ENCODE measurements around the gene ANKRD44.
"Not testable (repeated sequence)": the region's sequence is repeated elsewhere in the genome, so short reads cannot be mapped to it uniquely, and the experiment has no call there.

ANKRD44 gene

DNA sequence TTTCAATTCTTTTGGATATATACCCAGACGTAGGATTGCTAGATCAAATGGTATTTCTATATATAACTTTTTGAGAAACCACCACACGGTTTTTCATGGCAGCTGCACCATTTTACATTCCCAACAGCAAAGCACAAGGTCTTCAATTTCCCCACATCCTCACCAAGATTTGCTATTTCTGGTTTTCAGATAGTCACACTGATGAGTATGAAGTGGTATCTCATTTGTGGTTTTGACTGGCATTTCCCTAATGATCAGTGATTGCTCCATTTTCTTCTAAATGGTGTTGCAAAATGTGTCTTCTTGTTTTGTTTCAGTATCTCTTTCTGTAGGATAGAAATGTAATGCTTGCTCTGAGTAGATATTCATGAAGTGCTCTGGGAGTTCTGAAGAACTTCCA, 52.0 kb downstream of the ANKRD44 start:
- no peak for DNase-seq (ENCODE audit: low read depth)

DNA sequence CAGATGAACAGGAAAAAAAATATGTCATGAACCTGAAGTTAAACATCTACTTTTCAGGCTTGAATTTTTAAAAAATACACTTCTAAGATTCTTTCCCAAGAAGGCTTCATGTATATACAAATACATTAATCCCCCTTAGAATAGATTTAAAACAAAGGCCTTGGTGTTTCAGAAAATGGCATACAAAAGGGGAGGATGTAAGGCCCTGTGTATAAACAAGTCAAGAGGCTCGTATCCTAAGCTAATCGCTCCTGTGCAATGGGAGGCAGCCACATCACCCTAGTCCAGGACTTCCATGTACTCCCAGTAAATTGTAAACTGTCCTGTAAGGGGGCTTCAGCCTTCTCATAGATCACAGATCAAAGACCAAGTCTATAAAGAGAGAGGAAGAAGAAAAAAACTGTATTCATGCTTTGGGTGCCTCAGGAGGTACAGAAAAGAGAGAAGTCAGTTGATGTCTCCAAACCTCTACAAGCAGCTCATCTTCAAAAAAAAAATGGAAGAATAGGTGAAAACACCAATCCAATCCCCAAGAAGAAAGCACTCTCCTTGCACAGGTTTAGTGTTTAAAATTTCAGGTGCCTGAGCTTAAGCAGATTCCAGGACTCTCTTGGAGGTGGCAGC, 53.9 kb downstream of the ANKRD44 start:
- no peak for DNase-seq (ENCODE audit: low read depth)

DNA sequence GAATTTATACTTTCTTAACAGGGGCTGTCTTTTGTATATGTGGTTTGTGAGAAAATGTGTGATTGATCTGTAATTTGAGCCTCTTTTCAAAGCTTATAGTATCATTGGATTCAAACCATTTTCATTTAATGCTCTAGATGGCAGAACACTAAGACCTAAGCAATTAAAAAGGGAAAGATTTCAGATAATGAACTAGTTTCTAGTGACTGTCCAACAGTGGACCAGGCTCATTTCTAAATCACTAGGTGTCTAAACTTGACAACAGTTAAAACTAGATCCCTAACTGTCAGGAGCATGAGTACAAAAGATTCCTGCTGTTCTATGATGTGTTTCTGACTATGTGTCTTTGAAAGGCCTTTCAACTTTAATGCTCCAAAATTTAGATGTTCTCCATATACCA, 54.6 kb downstream of the ANKRD44 start:
- no peak for DNase-seq (ENCODE audit: low read depth)

DNA sequence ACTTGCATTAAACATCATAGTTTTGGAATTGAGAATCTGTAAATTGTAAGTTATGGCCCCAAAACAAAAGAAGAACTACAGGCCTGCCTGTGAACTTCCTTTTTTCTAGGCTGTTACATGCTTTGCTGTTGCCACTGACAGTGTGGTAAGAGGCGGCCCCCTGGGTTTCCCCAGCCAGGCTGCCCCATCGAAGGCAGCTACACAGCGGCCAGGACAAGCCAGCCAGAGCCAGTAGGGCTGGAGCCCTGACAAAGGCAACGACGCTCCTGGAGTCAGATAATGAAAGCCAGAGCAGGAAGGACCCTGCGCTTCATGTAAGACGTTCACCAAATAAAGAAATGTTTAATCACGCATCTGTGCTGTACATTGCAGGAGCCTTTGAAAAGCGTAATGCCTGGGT, 55.0 kb downstream of the ANKRD44 start:
- DNase-seq (ENCODE audit: low read depth): no peak

DNA sequence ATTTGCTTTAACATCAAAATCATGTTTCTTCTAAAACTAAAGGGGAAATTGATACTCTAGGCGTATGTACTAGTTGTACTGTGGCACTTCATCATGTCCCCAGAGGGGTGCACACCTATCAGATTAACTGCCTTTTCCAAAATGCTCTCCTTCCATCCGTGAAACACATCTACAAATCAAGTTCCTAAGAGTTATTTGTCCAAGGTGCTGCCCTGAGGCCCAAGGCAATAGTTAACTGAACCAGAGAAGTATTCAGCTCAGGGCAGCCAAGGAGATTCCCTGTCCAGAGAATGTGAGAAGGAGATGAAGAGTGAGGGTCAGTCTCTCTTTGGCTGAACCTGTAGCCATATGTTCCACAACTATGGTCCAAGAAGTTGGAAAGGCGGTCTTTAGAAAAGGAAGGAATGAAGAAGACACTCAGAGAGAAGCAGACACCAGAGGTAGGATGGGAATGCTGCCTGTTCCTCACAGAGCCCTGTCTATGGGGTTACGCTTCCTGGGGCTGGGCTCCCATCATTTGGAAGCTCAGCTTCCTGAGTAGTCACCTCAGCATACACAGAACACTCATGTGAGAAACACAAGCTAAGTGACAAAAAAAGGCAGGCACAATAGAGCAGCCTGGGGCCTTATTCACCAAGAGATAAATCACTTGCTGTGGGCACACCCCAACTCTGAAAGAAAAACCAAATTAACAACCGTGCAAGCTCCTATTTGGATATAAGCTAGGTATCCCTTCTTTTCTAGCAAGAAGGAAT, 55.6 kb downstream of the ANKRD44 start:
- DNase-seq (ENCODE audit: low read depth): no peak

DNA sequence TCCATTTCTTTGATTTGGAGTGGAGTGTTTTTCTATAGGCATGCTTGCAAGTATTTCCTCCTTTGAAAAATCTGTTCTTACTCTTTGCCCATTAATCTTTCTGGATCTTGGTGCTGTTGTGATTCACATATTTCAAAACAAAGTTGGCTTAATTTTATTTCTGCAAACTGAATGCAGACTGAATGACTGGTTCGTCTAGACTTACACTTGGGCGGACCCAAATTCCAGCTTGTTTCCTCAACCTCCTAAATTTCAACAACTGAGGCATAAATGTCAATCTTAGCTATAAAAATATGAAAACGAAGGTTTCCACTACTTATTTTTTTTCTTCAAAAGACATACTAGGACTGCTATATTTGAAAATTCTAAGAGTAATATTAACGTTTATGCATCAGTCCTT, 59.0 kb downstream of the ANKRD44 start:
- DNase-seq (ENCODE audit: low read depth): no peak

DNA sequence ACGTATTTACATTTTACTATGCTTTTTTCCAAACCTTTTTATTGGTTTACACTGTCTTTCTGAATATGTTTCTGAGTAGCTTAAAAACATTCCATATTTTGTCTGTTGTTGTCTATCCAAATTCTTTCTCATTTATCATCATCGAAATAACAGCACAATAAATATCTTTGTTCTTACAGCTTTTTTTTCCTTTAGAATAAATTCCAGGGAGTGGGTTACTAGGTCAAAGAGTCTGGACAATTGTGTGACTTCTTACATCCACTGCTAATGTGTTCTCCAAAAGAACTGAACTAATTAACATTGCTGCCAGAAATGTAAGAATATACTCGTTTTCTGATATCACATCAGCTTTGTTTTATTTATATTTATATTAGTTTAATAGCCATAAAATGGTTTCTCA, 59.4 kb downstream of the ANKRD44 start:
- no peak for DNase-seq (ENCODE audit: low read depth)

DNA sequence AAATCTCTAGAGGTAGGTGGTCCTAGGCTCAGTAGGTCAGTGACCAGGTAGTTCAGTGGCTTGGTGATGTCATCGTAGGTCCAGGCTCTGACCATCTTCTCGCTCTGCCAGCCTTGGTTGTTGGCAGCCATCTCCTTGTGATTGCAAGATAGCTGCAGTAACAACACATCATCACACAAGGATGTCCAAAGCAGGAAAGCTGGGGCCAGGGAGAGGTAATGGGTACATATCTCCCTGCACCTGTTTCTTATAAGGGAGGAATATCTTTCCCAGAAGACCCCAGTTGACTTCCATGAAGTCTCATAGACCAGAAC, 60.5 kb downstream of the ANKRD44 start:
- DNase-seq (ENCODE audit: low read depth): no peak

DNA sequence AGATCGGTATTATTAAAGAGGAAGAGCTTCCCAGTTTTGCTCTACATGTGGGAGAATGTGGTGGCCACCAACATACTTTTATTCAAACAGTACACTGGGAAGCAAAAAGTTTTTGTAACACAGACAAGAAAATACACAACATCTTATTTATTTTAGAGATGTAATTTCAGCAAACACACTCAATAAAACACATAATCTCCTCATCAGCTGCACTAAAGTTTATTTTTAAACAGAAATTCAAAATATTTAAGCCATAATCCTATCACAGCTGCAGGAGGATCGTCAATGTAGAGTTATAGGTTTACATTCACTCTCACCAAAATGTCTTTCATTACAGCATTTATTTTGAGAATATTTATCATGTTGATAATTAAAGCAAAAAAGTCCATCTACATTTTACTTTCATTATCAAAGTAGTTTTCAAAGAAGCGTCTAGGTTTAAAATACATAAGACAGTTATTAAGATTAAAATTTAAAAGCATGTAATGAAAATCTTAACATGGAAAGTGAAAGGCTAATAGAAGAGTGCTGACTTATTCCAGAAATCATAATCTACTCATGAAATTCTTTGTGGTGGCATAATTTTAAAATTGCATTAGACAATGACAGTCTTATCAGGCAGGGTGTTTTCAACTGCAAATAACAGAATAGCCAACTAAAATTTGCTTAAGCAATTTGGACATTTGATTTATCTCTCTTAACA, 61.0 kb downstream of the ANKRD44 start:
- no peak for DNase-seq (ENCODE audit: low read depth)

DNA sequence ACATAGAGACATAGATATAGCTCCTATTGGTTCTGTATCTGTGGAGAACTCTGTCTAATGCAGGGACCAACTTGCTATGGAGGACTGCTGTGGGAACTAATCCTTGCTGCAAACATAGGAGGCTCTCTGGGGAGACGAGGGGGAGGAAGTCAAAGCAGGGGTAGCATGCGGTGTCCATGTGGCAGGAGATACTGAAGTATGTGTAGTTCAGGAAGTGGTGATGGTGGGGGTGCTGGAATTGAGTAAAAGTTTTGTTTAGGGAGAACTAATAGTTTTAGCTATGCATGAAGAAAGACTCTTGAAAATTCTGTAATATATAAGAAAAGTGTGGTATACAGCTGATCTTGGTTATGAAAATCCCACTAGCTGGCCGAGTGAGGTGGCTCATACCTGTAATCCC, 62.0 kb downstream of the ANKRD44 start:
- DNase-seq (ENCODE audit: low read depth): no peak

DNA sequence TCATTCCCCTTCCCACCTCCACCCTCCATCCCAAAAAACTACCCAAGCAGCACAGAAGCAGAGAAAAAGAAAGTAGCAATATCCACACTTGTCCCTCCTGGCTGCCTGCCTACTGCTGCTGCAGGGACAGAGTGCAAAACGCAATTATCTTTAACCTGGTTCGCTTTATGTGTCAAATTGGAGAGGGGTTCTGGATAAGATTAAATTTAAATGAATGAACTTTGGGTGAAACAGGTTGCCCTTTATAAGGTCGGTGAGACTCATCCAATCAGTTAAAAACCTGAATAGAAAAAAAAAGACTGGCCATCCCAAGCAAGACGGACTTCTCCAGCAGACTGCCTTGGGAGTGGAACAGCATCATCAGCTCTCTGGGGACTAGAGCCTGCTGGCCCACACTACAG, 62.6 kb downstream of the ANKRD44 start:
- DNase-seq (ENCODE audit: low read depth): no peak

DNA sequence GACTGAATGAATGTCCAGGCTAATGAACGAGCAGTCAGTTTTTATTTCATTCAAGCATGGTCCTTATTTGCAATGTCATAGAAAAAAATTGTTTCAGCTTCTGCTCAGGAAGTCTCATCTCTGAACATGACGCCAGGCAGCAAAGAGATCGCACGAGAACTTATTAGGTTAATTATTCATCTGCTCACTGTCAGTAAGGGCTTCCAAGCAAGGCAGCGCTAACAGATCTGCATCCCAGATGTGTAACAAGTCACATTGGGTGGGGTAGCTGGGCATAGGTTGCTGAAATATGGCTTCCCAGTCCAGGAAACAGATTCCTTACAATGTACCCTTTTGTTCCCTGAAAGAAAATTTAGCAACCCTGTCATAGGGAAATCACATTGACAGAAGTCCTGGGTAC, 63.5 kb downstream of the ANKRD44 start:
- DNase-seq (ENCODE audit: low read depth): no peak

DNA sequence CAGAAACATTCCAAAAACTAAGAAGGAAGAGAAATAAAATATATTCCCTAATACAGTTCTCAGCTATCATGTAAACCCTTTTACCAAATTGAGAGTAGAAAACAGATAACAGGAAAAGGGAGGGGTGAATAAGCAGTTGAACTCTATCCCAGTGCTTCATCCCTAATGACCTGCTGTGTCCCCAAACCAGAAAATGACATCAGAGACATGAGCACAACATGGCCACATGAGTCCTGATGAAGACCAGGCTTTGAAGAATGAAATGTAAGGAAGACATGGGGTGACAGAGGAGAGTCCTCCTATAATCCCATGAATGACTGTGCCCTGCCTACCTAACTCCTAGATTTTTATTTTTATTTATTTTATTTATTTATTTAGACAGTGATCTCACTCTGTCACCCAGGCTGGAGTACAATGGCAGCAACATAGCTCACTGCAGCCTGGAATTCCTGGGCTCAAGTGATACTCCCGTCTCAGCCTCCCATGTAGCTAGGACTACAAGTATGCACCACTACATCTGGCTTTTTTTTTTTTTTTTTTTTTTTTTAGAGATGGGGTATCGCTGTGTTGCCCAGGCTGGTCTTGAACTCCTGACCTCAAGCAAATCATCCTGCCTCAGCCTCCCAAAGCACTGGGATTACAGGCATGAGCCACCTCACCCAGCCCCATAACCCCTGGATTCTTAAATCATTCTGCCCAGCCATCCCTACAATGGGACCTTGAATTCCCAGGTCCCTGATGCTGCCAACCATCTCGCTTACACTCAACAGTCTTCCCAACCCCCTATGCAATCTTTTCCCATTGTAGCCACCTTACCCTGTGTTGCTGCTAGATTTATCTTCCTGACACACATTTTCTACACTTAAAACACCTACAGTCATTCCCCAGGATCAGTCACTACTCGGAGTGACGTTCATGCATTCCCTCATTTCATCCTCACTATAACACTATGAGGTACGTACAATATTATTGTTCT, 64.5 kb downstream of the ANKRD44 start:
- DNase-seq (ENCODE audit: low read depth): no peak

DNA sequence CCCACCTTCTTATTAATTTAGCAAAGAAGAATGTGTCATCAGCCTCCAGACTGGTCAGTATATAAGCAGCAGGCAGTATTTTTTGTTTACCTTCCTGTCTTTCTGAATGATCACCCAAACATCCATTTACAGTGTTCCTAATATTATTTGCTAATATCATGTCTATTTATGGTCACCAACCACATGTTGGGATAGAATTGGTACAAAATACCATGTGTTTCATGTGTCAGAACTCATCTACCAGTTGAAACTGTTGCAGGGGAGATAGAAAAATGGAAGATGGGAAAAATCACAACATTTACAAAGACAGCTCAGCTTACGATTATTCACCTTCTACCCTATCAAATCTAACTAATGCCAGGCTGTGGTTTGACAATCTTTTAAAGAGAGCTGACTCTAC, 66.2 kb downstream of the ANKRD44 start:
- DNase-seq (ENCODE audit: low read depth): no peak

DNA sequence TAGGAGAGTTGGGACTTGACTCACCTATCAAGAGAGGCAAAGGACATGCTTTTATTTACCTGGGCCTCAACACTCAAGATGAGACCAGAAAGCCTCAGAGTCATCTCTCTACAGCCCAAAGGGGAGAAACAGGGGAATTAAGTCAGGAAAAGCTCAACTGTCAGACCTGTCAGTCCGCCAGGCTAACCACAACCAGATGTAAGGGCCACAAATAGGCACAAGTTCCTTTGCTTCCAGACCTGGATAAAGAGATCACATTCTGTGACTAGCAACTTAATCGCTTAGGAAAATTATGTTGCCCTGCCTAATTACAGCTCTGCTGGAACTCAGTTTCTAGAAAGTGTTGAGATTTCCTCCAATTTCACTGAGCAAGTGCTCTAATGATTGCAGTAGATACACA, 67.9 kb downstream of the ANKRD44 start:
- no peak for DNase-seq (ENCODE audit: low read depth)

DNA sequence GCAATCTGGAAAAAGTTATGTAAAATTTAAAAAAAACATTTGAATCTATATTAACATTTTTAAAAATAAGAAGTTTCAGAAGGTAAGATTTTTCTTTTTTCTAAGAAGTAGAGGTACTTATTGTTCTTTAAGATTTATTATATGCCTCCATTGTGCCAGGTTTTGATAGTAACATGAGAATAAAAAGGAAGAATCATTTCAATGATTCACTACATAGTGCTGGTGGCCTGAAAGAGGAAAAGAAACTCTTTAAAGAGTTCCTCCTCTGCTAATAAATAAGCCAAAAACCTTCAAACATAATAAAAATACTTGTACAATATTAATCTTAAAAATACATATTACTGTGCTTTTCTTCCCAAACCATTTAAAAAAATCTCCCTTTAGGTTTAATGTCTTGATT, 69.0 kb downstream of the ANKRD44 start:
- no peak for DNase-seq (ENCODE audit: low read depth)

DNA sequence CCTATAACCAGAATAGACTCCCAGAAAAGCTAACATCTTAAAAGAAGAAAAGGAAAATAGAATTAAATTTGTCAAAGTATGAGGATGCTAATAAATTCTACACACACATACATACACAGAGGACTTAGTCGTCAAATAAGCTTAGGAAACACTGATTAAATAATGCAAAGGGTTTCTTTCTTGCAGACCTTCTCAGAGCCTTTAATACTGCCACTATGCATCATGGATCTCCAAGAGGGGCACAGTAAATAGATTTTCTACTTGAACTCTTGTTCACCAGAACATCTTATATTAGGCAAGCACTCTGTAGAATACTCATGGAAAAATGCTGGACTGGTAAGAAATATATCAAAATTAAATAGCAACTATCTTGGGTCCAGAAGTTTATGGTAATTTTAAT, 69.4 kb downstream of the ANKRD44 start:
- DNase-seq (ENCODE audit: low read depth): no peak

DNA sequence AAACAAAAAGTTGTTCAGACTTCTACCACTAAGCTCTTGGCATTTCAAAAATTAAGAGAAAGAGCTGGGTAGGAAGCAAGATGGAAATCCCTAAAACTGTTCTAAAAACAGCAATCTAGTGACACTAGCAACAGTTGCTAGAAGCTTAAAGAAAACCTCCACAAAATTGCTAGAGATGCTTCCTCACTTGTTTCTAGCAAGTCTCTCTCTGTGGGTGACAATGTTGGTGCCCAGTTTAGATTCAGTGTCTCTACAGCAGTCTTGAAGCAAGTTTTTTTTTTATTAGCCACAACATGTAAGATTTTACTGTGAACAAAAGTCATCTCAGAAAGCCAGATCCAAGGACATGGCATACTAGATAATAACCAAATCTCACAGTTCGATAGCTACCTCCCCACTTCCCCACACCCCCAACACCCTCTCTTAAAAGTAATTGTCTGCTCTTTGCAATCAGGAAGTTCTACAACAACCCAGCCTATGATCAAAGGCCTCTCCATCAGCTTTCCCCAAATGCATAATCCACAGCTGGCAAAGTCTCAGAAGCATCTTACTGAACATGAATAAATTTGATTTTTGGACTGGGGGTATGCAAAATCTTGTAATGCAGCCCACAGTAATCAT, 70.0 kb downstream of the ANKRD44 start:
- DNase-seq (ENCODE audit: low read depth): no peak

DNA sequence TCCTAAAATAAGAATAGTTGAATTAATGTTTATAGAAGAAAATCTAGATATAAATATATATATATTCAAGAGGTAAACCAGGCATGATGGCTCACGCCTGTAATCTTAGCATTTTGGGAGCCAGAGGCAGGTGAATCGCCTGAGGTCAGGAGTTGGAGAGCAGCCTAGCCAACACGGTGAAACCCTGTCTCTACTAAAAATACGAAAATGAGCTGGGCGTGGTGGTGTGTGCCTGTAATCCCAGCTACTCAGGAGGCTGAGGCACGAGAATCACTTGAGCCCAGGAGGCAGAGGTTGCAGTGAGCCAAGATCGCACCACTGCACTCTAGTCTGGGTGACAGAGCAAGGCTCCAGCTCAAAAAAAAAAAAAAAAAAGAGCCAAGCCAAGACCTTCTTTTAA, 70.6 kb downstream of the ANKRD44 start:
- not testable (repeated sequence) for DNase-seq (ENCODE audit: low read depth)

DNA sequence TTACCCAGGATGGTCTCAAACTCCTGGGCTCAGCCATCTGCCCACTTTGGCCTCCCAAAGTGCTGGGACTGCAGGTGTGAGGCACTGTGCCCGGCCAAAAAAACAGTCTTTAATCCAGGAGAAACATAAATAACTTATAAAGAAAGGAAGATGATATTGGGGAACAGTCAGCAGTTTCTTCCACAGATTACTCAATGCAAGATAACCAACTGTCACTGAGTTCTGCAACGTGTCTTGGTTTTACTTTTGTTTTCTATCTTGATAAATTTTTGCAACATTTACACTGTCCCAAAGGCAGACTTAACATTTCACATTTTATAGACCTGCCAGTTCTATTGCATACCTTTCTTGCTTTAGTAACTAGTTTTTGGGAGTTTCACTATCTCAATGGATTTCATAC, 71.1 kb downstream of the ANKRD44 start:
- DNase-seq (ENCODE audit: low read depth): no peak

DNA sequence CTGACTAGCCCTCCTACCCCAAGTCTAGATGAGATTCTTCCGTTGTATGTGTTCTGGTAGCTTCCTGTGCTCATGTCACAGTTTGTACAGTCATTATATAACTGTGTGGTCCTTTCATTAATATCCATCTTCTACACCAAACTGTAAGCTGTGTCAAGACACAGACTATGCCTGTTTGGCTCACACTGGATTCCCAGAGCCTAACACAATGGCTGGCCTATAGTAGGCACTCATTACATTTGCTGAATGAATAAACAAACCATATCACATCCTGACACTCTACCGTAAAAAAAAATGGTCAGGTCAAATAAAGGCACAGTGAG, 72.6 kb downstream of the ANKRD44 start:
- DNase-seq (ENCODE audit: low read depth): no peak

Data from GM04504 (cell line).